SK-N-SH (cell line): ENCODE results near the gene UBE3D.

ENCODE experiments used
- CHD2 ChIP-seq: fragments of 150-350 bp; IDR thresholded peaks from 2 replicates; pipeline ENCODE4 v1.6.1; 2018; ENCODE audit warnings: low read length; ENCODE audit not compliant: partially characterized antibody
- TF ChIP-seq, protein P1 (sequence below): fragments of 200-600 bp; sonication (generic); IDR thresholded peaks from 2 replicates; pipeline ENCODE4 v1.6.1; 2017; ENCODE audit warnings: antibody characterized with exemption, mild to moderate bottlenecking, moderate library complexity
- TF ChIP-seq, protein P2 (sequence below): IDR thresholded peaks from 2 replicates; pipeline ENCODE4 v1.4.0; 2012; ENCODE audit warnings: low read depth, borderline replicate concordance

DNA sequence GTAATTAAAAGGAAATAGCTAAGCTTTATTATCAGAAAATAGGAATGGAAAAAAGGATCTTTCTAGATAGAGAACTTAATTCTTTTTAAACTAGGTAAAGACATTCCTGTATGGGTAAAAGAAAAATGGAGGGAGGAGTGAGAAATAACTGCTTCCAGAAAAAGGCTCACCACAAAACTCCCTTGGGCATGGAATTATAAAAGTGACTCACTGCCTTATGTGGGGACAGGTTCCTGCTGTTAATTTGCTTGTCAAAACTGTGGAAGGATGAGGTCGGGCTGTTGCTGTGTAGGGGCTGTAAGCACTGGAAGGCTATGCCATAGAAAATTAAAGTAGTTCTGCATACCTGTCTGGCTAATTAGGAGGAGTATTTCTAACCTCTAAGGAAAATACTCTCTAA, 158.7 kb downstream of the UBE3D start:
- TF ChIP-seq, protein P1, sequence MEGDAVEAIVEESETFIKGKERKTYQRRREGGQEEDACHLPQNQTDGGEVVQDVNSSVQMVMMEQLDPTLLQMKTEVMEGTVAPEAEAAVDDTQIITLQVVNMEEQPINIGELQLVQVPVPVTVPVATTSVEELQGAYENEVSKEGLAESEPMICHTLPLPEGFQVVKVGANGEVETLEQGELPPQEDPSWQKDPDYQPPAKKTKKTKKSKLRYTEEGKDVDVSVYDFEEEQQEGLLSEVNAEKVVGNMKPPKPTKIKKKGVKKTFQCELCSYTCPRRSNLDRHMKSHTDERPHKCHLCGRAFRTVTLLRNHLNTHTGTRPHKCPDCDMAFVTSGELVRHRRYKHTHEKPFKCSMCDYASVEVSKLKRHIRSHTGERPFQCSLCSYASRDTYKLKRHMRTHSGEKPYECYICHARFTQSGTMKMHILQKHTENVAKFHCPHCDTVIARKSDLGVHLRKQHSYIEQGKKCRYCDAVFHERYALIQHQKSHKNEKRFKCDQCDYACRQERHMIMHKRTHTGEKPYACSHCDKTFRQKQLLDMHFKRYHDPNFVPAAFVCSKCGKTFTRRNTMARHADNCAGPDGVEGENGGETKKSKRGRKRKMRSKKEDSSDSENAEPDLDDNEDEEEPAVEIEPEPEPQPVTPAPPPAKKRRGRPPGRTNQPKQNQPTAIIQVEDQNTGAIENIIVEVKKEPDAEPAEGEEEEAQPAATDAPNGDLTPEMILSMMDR = no peak
- TF ChIP-seq, protein P2, sequence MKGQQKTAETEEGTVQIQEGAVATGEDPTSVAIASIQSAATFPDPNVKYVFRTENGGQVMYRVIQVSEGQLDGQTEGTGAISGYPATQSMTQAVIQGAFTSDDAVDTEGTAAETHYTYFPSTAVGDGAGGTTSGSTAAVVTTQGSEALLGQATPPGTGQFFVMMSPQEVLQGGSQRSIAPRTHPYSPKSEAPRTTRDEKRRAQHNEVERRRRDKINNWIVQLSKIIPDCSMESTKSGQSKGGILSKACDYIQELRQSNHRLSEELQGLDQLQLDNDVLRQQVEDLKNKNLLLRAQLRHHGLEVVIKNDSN = no peak
- no peak for TF ChIP-seq CHD2
